Measurements from ENCODE around the gene RAD51B. TPM values are rescaled to one million over a fixed set of nuclear protein-coding genes. Genes with fewer than 3 reads are reported as not detected.

RAD51B gene
- total and polyA plus RNA-seq, 2 of the 13 experiments (the other 11 are each of a cell fraction or from before 2014, with no cell fraction given): 7.0 to 9.5 TPM

DNA sequence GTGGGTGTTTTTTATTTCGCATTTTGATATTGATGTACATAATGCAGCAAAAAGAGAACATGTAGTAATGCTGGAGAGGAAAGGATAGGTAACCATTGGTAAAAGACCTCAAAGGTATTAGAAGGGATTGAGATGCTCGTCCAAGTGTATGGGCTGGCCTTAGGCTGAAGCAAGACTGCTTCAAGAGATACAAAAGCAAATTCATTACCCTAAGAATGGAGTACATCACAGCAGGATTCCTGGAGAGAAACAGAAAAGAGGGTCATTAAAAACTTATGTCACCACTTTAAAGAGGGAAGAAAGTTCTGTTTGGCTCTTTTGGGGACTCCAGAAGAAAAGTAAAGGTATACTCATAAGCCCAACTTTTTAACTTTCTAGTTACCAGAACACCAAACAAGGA, 552.8 kb downstream of the RAD51B start:
- WGBS (ENCODE audit: low lambda C conversion rate): 92% methylated on average over 2 of the region's 2 CpGs
- Histone ChIP-seq H3K36me3 (replicated peaks in 1 of 2; ENCODE audit: control insufficient read depth in 1 of 2, insufficient read depth in 2 of 2, low read length in 2 of 2) (no peaks in the 10 kb centered on the region), H3K27ac (ENCODE audit: extremely low read length, insufficient read depth, low read length) (no peak overlapping the region), H2AFZ (ENCODE audit: low read length) (no peak overlapping the region), H3K4me3 (replicated peaks in 1 of 3; ENCODE audit: insufficient read depth in 1 of 3, low read depth in 2 of 3, low read length in 3 of 3) (no peak overlapping the region), H3K4me1 (ENCODE audit: insufficient read depth, low read length) (peaks cover 37% of the 10 kb centered on the region), H3K9me3 (ENCODE audit: low read length) (no peaks in the 10 kb centered on the region), H3K4me2 (ENCODE audit: low read depth, low read length) (no peak overlapping the region), H3K79me2 (ENCODE audit: insufficient read depth, low read length) (no peaks in the 10 kb centered on the region), H4K20me1 (ENCODE audit: insufficient read depth, low read length) (no peaks in the 10 kb centered on the region), H3K9ac (ENCODE audit: insufficient read depth, low read depth, low read length) (no peak overlapping the region), H3K27me3 (ENCODE audit: control insufficient read depth in 1 of 2, insufficient read depth in 2 of 2, low read length in 2 of 2) (no peaks in the 10 kb centered on the region)
- POLR2A ChIA-PET: no interaction called here
- intact Hi-C loops (cut with micrococcal nuclease; ENCODE audit: unreplicated experiment) (no loop called here), in situ Hi-C loops (cut with HindIII; ENCODE audit: extremely low pct_ligation_motif_present, low pct_unique_long_range_greater_than_20kb) (no loop called here)
- CTCF ChIA-PET (ENCODE audit: low intra/inter-chr PET ratio, low total read pairs): no interaction called here
- ATAC-seq (no peak), DNase-seq (ENCODE audit: low spot score) (no peak), FAIRE-seq (no peak)
- no TSS peak for BruUV-seq (replicated peaks)
- TF ChIP-seq ZNF234 (CRISPR knock-in tag; conservative IDR thresholded peaks at IDR 0.05) (no peak), LCORL (IDR thresholded peaks at IDR 0.05) (no peak), LCORL (CRISPR knock-in tag; IDR thresholded peaks at IDR 0.05) (no peak), ZNF367 (CRISPR knock-in tag; IDR thresholded peaks at IDR 0.05; ENCODE audit: borderline replicate concordance) (no peak), ZNF253 (CRISPR knock-in tag; IDR thresholded peaks at IDR 0.05; ENCODE audit: borderline replicate concordance) (no peak), KLF13 (CRISPR knock-in tag; IDR thresholded peaks at IDR 0.05) (no peak), DDIT3 (CRISPR knock-in tag; IDR thresholded peaks at IDR 0.05) (no peak), NCOA5 (CRISPR knock-in tag; IDR thresholded peaks at IDR 0.05) (no peak), ZNF563 (CRISPR knock-in tag; IDR thresholded peaks at IDR 0.05) (no peak), JUN (CRISPR knock-in tag; IDR thresholded peaks at IDR 0.05) (no peak), FLYWCH1 (CRISPR knock-in tag; IDR thresholded peaks at IDR 0.05) (no peak), ONECUT2 (CRISPR knock-in tag; IDR thresholded peaks at IDR 0.05) (no peak), SNRNP70 (IDR thresholded peaks at IDR 0.05; ENCODE audit: low read depth, low read length) (no peak), ZNF431 (CRISPR knock-in tag; IDR thresholded peaks at IDR 0.05; ENCODE audit: borderline replicate concordance, low read depth) (no peak), NFE2L1 (CRISPR knock-in tag; IDR thresholded peaks at IDR 0.05; ENCODE audit: borderline replicate concordance) (no peak), MAX (IDR thresholded peaks at IDR 0.05) (no peak), THYN1 (CRISPR knock-in tag; IDR thresholded peaks at IDR 0.05; ENCODE audit: borderline replicate concordance, low read depth) (no peak), ZBTB33 (CRISPR knock-in tag; IDR thresholded peaks at IDR 0.05) (no peak)
- TF ChIP-seq, protein P1, sequence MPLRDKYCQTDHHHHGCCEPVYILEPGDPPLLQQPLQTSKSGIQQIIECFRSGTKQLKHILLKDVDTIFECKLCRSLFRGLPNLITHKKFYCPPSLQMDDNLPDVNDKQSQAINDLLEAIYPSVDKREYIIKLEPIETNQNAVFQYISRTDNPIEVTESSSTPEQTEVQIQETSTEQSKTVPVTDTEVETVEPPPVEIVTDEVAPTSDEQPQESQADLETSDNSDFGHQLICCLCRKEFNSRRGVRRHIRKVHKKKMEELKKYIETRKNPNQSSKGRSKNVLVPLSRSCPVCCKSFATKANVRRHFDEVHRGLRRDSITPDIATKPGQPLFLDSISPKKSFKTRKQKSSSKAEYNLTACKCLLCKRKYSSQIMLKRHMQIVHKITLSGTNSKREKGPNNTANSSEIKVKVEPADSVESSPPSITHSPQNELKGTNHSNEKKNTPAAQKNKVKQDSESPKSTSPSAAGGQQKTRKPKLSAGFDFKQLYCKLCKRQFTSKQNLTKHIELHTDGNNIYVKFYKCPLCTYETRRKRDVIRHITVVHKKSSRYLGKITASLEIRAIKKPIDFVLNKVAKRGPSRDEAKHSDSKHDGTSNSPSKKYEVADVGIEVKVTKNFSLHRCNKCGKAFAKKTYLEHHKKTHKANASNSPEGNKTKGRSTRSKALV (CRISPR knock-in tag; IDR thresholded peaks at IDR 0.05): no peak
- TF ChIP-seq, protein P2, sequence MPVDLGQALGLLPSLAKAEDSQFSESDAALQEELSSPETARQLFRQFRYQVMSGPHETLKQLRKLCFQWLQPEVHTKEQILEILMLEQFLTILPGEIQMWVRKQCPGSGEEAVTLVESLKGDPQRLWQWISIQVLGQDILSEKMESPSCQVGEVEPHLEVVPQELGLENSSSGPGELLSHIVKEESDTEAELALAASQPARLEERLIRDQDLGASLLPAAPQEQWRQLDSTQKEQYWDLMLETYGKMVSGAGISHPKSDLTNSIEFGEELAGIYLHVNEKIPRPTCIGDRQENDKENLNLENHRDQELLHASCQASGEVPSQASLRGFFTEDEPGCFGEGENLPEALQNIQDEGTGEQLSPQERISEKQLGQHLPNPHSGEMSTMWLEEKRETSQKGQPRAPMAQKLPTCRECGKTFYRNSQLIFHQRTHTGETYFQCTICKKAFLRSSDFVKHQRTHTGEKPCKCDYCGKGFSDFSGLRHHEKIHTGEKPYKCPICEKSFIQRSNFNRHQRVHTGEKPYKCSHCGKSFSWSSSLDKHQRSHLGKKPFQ (CRISPR knock-in tag; IDR thresholded peaks at IDR 0.05; ENCODE audit: insufficient replicate concordance): no peak
- TF ChIP-seq, protein P3, sequence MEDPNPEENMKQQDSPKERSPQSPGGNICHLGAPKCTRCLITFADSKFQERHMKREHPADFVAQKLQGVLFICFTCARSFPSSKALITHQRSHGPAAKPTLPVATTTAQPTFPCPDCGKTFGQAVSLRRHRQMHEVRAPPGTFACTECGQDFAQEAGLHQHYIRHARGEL (CRISPR knock-in tag; IDR thresholded peaks at IDR 0.05): no peak

Data from HepG2 (cell line).